ENCODE data around the gene HNMT. TPM values are rescaled to one million over a fixed set of nuclear protein-coding genes. Genes with fewer than 3 reads are reported as not detected.

The HNMT gene
- total and polyA plus RNA-seq, 2 of the 13 experiments (the other 11 are each of a cell fraction or from before 2014, with no cell fraction given): 279 to 309 TPM

DNA sequence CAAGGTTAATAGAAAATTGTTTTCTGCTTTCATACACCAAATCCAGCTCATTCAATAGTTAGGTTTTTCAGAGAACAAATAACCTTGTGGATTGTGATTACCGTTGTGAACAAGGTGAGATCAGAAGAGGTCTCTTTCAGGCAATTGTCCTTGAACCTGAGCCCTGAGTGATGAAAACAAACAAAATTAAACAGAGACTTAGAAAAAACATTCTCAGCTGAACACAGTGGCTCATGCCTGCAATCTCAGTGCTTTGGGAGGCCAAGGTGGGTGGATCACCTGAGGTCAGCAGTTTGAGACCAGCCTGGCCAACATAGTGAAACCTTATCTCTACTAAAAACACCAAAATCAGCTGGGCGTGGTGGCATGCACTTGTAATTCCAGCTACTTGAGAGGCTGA is 68.1 kb downstream of the HNMT start (continued):
- TF ChIP-seq, protein P1, sequence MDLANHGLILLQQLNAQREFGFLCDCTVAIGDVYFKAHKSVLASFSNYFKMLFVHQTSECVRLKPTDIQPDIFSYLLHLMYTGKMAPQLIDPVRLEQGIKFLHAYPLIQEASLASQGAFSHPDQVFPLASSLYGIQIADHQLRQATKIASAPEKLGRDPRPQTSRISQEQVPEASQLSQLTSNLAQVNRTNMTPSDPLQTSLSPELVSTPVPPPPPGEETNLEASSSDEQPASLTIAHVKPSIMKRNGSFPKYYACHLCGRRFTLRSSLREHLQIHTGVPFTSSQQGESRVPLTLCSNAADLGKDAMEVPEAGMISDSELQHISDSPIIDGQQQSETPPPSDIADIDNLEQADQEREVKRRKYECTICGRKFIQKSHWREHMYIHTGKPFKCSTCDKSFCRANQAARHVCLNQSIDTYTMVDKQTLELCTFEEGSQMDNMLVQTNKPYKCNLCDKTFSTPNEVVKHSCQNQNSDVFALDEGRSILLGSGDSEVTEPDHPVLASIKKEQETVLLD (CRISPR knock-in tag; IDR thresholded peaks at IDR 0.05; ENCODE audit: low read depth): no peak
- TF ChIP-seq EEA1 (CRISPR knock-in tag; IDR thresholded peaks at IDR 0.05; ENCODE audit: borderline replicate concordance): no peak
- 0 out of 2 replicates have a peak, but pooled peaks have one; percentile 41 for TF ChIP-seq REPIN1 (CRISPR knock-in tag; IDR thresholded peaks at IDR 0.05; ENCODE audit: borderline replicate concordance, low read depth)
- no peak for TF ChIP-seq NCOR1 (IDR thresholded peaks at IDR 0.05; ENCODE audit: borderline replicate concordance, low read length)
- TF ChIP-seq HMG20B (CRISPR knock-in tag; conservative IDR thresholded peaks at IDR 0.05): peak; percentile 69; the same call in 1 of the 2 replicates
- no peak for TF ChIP-seq JARID2 (CRISPR knock-in tag; IDR thresholded peaks at IDR 0.05; ENCODE audit: insufficient replicate concordance)
- TF ChIP-seq ZKSCAN1 (IDR thresholded peaks at IDR 0.05; ENCODE audit: low read length): no peak
- no peak for TF ChIP-seq RFXAP (CRISPR knock-in tag; IDR thresholded peaks at IDR 0.05; ENCODE audit: borderline replicate concordance)
- TF ChIP-seq, protein P2, sequence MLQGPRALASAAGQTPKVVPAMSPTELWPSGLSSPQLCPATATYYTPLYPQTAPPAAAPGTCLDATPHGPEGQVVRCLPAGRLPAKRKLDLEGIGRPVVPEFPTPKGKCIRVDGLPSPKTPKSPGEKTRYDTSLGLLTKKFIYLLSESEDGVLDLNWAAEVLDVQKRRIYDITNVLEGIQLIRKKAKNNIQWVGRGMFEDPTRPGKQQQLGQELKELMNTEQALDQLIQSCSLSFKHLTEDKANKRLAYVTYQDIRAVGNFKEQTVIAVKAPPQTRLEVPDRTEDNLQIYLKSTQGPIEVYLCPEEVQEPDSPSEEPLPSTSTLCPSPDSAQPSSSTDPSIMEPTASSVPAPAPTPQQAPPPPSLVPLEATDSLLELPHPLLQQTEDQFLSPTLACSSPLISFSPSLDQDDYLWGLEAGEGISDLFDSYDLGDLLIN (CRISPR knock-in tag; IDR thresholded peaks at IDR 0.05; ENCODE audit: borderline replicate concordance): no peak
- peak; percentile 72 for TF ChIP-seq ZNF121 (CRISPR knock-in tag; IDR thresholded peaks at IDR 0.05)
- TF ChIP-seq KDM4B (CRISPR knock-in tag; IDR thresholded peaks at IDR 0.05): no peak
- TF ChIP-seq HMG20A (CRISPR knock-in tag; IDR thresholded peaks at IDR 0.05; ENCODE audit: borderline replicate concordance): peak; percentile 88; the same call in 1 of the 2 replicates
- TF ChIP-seq, protein P3, sequence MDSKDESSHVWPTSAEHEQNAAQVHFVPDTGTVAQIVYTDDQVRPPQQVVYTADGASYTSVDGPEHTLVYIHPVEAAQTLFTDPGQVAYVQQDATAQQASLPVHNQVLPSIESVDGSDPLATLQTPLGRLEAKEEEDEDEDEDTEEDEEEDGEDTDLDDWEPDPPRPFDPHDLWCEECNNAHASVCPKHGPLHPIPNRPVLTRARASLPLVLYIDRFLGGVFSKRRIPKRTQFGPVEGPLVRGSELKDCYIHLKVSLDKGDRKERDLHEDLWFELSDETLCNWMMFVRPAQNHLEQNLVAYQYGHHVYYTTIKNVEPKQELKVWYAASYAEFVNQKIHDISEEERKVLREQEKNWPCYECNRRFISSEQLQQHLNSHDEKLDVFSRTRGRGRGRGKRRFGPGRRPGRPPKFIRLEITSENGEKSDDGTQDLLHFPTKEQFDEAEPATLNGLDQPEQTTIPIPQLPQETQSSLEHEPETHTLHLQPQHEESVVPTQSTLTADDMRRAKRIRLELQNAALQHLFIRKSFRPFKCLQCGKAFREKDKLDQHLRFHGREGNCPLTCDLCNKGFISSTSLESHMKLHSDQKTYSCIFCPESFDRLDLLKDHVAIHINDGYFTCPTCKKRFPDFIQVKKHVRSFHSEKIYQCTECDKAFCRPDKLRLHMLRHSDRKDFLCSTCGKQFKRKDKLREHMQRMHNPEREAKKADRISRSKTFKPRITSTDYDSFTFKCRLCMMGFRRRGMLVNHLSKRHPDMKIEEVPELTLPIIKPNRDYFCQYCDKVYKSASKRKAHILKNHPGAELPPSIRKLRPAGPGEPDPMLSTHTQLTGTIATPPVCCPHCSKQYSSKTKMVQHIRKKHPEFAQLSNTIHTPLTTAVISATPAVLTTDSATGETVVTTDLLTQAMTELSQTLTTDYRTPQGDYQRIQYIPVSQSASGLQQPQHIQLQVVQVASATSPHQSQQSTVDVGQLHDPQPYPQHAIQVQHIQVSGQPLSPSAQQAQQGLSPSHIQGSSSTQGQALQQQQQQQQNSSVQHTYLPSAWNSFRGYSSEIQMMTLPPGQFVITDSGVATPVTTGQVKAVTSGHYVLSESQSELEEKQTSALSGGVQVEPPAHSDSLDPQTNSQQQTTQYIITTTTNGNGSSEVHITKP (CRISPR knock-in tag; IDR thresholded peaks at IDR 0.05; ENCODE audit: low read depth): no peak
- no peak for TF ChIP-seq ATM (IDR thresholded peaks at IDR 0.05; ENCODE audit: borderline replicate concordance)
- no peak for TF ChIP-seq U2AF2 (IDR thresholded peaks at IDR 0.05; ENCODE audit: low read depth, low read length)
- no peak for TF ChIP-seq NCOA1 (CRISPR knock-in tag; IDR thresholded peaks at IDR 0.05)
- TF ChIP-seq, protein P4, sequence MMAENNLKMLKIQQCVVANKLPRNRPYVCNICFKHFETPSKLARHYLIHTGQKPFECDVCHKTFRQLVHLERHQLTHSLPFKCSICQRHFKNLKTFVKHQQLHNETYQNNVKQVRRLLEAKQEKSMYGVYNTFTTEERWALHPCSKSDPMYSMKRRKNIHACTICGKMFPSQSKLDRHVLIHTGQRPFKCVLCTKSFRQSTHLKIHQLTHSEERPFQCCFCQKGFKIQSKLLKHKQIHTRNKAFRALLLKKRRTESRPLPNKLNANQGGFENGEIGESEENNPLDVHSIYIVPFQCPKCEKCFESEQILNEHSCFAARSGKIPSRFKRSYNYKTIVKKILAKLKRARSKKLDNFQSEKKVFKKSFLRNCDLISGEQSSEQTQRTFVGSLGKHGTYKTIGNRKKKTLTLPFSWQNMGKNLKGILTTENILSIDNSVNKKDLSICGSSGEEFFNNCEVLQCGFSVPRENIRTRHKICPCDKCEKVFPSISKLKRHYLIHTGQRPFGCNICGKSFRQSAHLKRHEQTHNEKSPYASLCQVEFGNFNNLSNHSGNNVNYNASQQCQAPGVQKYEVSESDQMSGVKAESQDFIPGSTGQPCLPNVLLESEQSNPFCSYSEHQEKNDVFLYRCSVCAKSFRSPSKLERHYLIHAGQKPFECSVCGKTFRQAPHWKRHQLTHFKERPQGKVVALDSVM (CRISPR knock-in tag; IDR thresholded peaks at IDR 0.05): no peak; the same call in 1 of the 2 replicates
- TF ChIP-seq ZFP36 (IDR thresholded peaks at IDR 0.05; ENCODE audit: borderline replicate concordance, low read depth, low read length, partially characterized antibody): no peak
- no peak for TF ChIP-seq NFATC3 (CRISPR knock-in tag; IDR thresholded peaks at IDR 0.05)

Measured in HepG2 (cell line).